ENCODE data around the gene KIF25. TPM values are rescaled to one million over a fixed set of nuclear protein-coding genes. Genes with fewer than 3 reads are reported as not detected.

KIF25 gene
- total RNA-seq, 1 experiment from 2014 or later = 0.59 TPM

GRCh38 chr6:168051648-168052047 is 54.2 kb downstream of the KIF25 start:
- H3K27ac Mint-ChIP-seq = no peak overlapping the region; a peak in 1 of 7 replicates
- no peak overlapping the region for H2BK5ac ChIP-seq (ENCODE audit: insufficient read length, low read length)
- H2BK15ac ChIP-seq (ENCODE audit: low read depth, low read length) = no peak overlapping the region
- H3K79me1 ChIP-seq (ENCODE audit: insufficient read depth, low read depth, low read length, poor library complexity, severe bottlenecking) = no peaks in the 10 kb centered on the region
- H3K9me3 ChIP-seq (ENCODE audit: control insufficient read depth, low read depth, low read length) = no peaks in the 10 kb centered on the region
- no peaks in the 10 kb centered on the region for H3K23me2 ChIP-seq (ENCODE audit: insufficient read length, low read depth, low read length, poor library complexity, severe bottlenecking)
- no peak overlapping the region for H3K4me2 ChIP-seq (ENCODE audit: insufficient read depth, insufficient read length, low read length)
- no peak overlapping the region for H2AK5ac ChIP-seq (ENCODE audit: insufficient read length, low read length)
- H2AFZ ChIP-seq (ENCODE audit: low read length) = no peak overlapping the region
- no peak overlapping the region for H2BK20ac ChIP-seq (ENCODE audit: low read depth, low read length, poor library complexity, severe bottlenecking)
- H3K4me1 ChIP-seq (ENCODE audit: insufficient read depth, low read length) = no peaks in the 10 kb centered on the region
- H3T11ph ChIP-seq (ENCODE audit: low read length) = no peak overlapping the region
- H3K56ac ChIP-seq (ENCODE audit: insufficient read length, low read depth, low read length) = no peak overlapping the region
- no peaks in the 10 kb centered on the region for H3K9me3 Mint-ChIP-seq
- H3K23ac ChIP-seq (ENCODE audit: insufficient read length, low read depth, low read length) = no peak overlapping the region
- WGBS (ENCODE audit: extremely low coverage, insufficient read length, low lambda C conversion rate) = no CpG with 5 or more reads among the region's 9 CpGs
- H3K18ac ChIP-seq (ENCODE audit: insufficient read length, low read depth, low read length) = no peak overlapping the region
- H3K27me3 ChIP-seq (ENCODE audit: insufficient read depth, low read length) = no peaks in the 10 kb centered on the region
- H3K4ac ChIP-seq (ENCODE audit: low read depth, low read length) = no peak overlapping the region
- H3K27me3 Mint-ChIP-seq (ENCODE audit: low read depth) = no peaks in the 10 kb centered on the region; the same call in 1 of the 2 replicates
- no peaks in the 10 kb centered on the region for H3K79me2 ChIP-seq (ENCODE audit: insufficient read depth, low read length)
- H3K4me3 Mint-ChIP-seq = no peak overlapping the region
- no peak overlapping the region for H3K9ac ChIP-seq (ENCODE audit: extremely low read depth, insufficient read length, low read length)
- H4K5ac ChIP-seq (ENCODE audit: insufficient read length, low read depth, low read length) = no peak overlapping the region
- no peak overlapping the region for H4K8ac ChIP-seq (replicated peaks; ENCODE audit: insufficient read length, low read depth, low read length)
- TF ChIP-seq CTCF (conservative IDR thresholded peaks at IDR 0.05) = no peak
- H2BK12ac ChIP-seq (ENCODE audit: insufficient read length, low read depth, low read length) = no peak overlapping the region
- no peaks in the 10 kb centered on the region for H4K20me1 ChIP-seq (ENCODE audit: control insufficient read depth, insufficient read depth, insufficient read length)
- no peak overlapping the region for H2BK120ac ChIP-seq (ENCODE audit: low read depth, low read length, poor library complexity, severe bottlenecking)
- no peak for DNase-seq
- no peak overlapping the region for H3K27ac ChIP-seq (ENCODE audit: insufficient read length, low read depth, low read length)
- peaks cover 0 to 4% of the 10 kb centered on the region in 2 experiments; a peak in 1 of 4 replicates for H3K4me1 Mint-ChIP-seq
- no peak overlapping the region; the same call in 1 of the 2 replicates for H3K14ac ChIP-seq (ENCODE audit: insufficient read depth, low read length)
- H4K91ac ChIP-seq (ENCODE audit: insufficient read length, low read depth, low read length) = no peak overlapping the region
- H3K36me3 Mint-ChIP-seq (ENCODE audit: insufficient read depth in 1 of 3, low read depth in 3 of 3) = no peaks in the 10 kb centered on the region

All from H9 (cell line).